HCT116 (cell line): ENCODE results near the gene TEX55.

ENCODE experiments used
- ATF3 ChIP-seq: IDR thresholded peaks from 2 replicates; pipeline ENCODE4 v1.6.1; 2012
- CBX3 ChIP-seq: IDR thresholded peaks from 2 replicates; pipeline ENCODE4 v1.6.1; 2012; ENCODE audit warnings: low read depth
- CTCF ChIP-seq, 3 experiments: fragments of 200-600 bp in 1 of 3; sonication (generic) in 1 of 3; IDR thresholded peaks in 2 of 3; conservative IDR thresholded peaks in 1 of 3; 2 replicates each; pipeline ENCODE4 v1.5.1; 2012 to 2017; ENCODE audit warnings: low read depth in 2 of 3, low read length in 2 of 3, antibody characterized with exemption in 1 of 3, borderline replicate concordance in 1 of 3, control low read depth in 1 of 3, mild to moderate bottlenecking in 1 of 3, mixed read lengths in 1 of 3, mixed run types in 1 of 3, moderate library complexity in 1 of 3; ENCODE audit not compliant: insufficient read depth in 1 of 3
- ELF1 ChIP-seq: IDR thresholded peaks from 2 replicates; pipeline ENCODE4 v1.6.1; 2012; ENCODE audit warnings: low read depth, borderline replicate concordance
- EZH2 ChIP-seq: fragments of 200-600 bp; sonication (generic); IDR thresholded peaks from 2 replicates; pipeline ENCODE4 v1.6.1; 2017; ENCODE audit warnings: antibody characterized with exemption, mixed run types
- JUND ChIP-seq: IDR thresholded peaks from 2 replicates; pipeline ENCODE4 v1.6.1; 2012
- POLR2A ChIP-seq: IDR thresholded peaks from 2 replicates; pipeline ENCODE4 v1.7.0; 2011; ENCODE audit warnings: borderline replicate concordance; ENCODE audit not compliant: insufficient read depth, insufficient read length; ENCODE audit errors: extremely low read depth
- POLR2AphosphoS5 ChIP-seq: IDR thresholded peaks from 2 replicates; pipeline ENCODE4 v1.6.1; 2011; ENCODE audit warnings: mild to moderate bottlenecking, low read depth, low read length, moderate library complexity
- RAD21 ChIP-seq: IDR thresholded peaks from 2 replicates; pipeline ENCODE4 v1.6.1; 2012; ENCODE audit warnings: low read depth, mild to moderate bottlenecking
- REST ChIP-seq: IDR thresholded peaks from 2 replicates; pipeline ENCODE4 v1.6.1; 2012; ENCODE audit warnings: low read depth
- SIN3A ChIP-seq: IDR thresholded peaks from 2 replicates; pipeline ENCODE4 v1.6.1; 2012; ENCODE audit warnings: low read depth
- SP1 ChIP-seq: IDR thresholded peaks from 2 replicates; pipeline ENCODE4 v1.6.1; 2012; ENCODE audit warnings: low read depth
- YY1 ChIP-seq: IDR thresholded peaks from 2 replicates; pipeline ENCODE4 v1.6.1; 2011; ENCODE audit warnings: low read length, low read depth, moderate library complexity, mild to moderate bottlenecking; ENCODE audit not compliant: insufficient replicate concordance; ENCODE audit errors: extremely low read depth
- ZFX ChIP-seq: fragments of 450-650 bp; IDR thresholded peaks from 2 replicates; pipeline ENCODE4 v1.6.1; 2017

- TF ChIP-seq POLR2AphosphoS5 (no peak), CTCF (IDR thresholded peaks at IDR 0.05 in 2 of 3, conservative IDR thresholded peaks at IDR 0.05 in 1 of 3; ENCODE audit: borderline replicate concordance in 1 of 3, insufficient read depth in 1 of 3, low read depth in 2 of 3, low read length in 2 of 3) (no peak), EZH2 (no peak), REST (no peak), POLR2A (no peak), ELF1 (no peak), SP1 (no peak), JUND (no peak), RAD21 (no peak), YY1 (no peak), SIN3A (no peak), ATF3 (no peak), CBX3 (no peak), ZFX (no peak)
Measured at GRCh38 chr3:119176778-119177177, 30.8 kb downstream of the TEX55 start.
